Caco-2 (cell line): ENCODE measurements around the gene WWTR1. TPM values are rescaled to one million over a fixed set of nuclear protein-coding genes. Genes with fewer than 3 reads are reported as not detected.

Experiments used
- BruUV-seq: library from RNA; stranded (reverse); fragments of 400-500 nt; replicated peaks from 2 replicates; lab custom pipeline; 2021; lab: Mats Ljungman, UMichigan
- CTCF ChIA-PET: fragments of 300-600 bp; sonication (Branson Sonifier 250); formaldehyde crosslinking; loops from one replicate; lab custom pipeline; 2022; ENCODE audit warnings: antibody characterized with exemption; lab: Charles Lee
- POLR2A ChIA-PET: fragments of 300-600 bp; sonication (Branson Sonifier 250); formaldehyde crosslinking; loops from one replicate; lab custom pipeline; 2022; ENCODE audit warnings: antibody characterized with exemption; lab: Charles Lee
- DNase-seq, 2 experiments: peaks; one replicate each; pipeline versions ENCODE4 v3.0.0 to v3.0.0-alpha.2; 2020 to 2022
- H3K27me3 ChIP-seq: replicated peaks from 2 replicates; pipeline ENCODE4 v1.6.0; 2011; ENCODE audit warnings: low read length; ENCODE audit not compliant: control insufficient read depth, insufficient read depth
- H3K36me3 ChIP-seq: 2 replicates; pipeline ENCODE4 v1.5.1; 2011; ENCODE audit warnings: low read length; ENCODE audit not compliant: control insufficient read depth, insufficient read depth
- H3K4me1 ChIP-seq: fragments of 250-450 bp; sonication (Bioruptor Pico); 2 replicates; pipeline ENCODE4 v1.5.1; 2020; ENCODE audit warnings: mild to moderate bottlenecking
- H3K4me3 ChIP-seq: 2 replicates; pipeline ENCODE4 v1.5.1; 2011; ENCODE audit warnings: low read depth, mild to moderate bottlenecking, control low read depth, low read length
- H3K9me3 ChIP-seq: fragments of 250-450 bp; sonication (Bioruptor Pico); 2 replicates; pipeline ENCODE4 v1.5.1; 2020; ENCODE audit warnings: mild to moderate bottlenecking, moderate library complexity
- H3K27ac Mint-ChIP-seq: one replicate; pipeline ENCODE4 v1.8.0; 2022; ENCODE audit warnings: mixed read lengths; ENCODE audit not compliant: unreplicated experiment
- H3K27me3 Mint-ChIP-seq: one replicate; pipeline ENCODE4 v1.8.0; 2022; ENCODE audit warnings: mixed read lengths; ENCODE audit not compliant: insufficient read depth, unreplicated experiment
- H3K36me3 Mint-ChIP-seq: one replicate; pipeline ENCODE4 v1.8.0; 2022; ENCODE audit warnings: mild to moderate bottlenecking, mixed read lengths; ENCODE audit not compliant: insufficient read depth, unreplicated experiment
- H3K4me1 Mint-ChIP-seq: one replicate; pipeline ENCODE4 v1.8.0; 2022; ENCODE audit warnings: low read depth, mixed read lengths; ENCODE audit not compliant: unreplicated experiment
- H3K4me3 Mint-ChIP-seq: one replicate; pipeline ENCODE4 v1.8.0; 2022; ENCODE audit warnings: mild to moderate bottlenecking, moderate library complexity, mixed read lengths; ENCODE audit not compliant: unreplicated experiment
- H3K9me3 Mint-ChIP-seq: one replicate; pipeline ENCODE4 v1.8.0; 2022; ENCODE audit warnings: mixed read lengths; ENCODE audit not compliant: unreplicated experiment
- CTCF ChIP-seq, 2 experiments: fragments of 200-600 bp in 1 of 2; IDR thresholded peaks; 1 replicate in 1 of 2; 2 replicates in 1 of 2; pipeline versions ENCODE4 v1.5.1 to v1.8.0; 2011 to 2022; ENCODE audit warnings: antibody characterized with exemption in 1 of 2, control low read depth in 1 of 2, inconsistent platforms in 1 of 2, low read depth in 1 of 2, low read length in 1 of 2, mild to moderate bottlenecking in 1 of 2, moderate library complexity in 1 of 2; ENCODE audit not compliant: insufficient read depth in 1 of 2, severe bottlenecking in 1 of 2, unreplicated experiment in 1 of 2
- intact Hi-C: fragments of 100-400 bp; cut with micrococcal nuclease; formaldehyde crosslinking; loops from one replicate; pipeline ENCODE4 v1.10.0; 2022; ENCODE audit not compliant: unreplicated experiment
- total RNA-seq: library from RNA; stranded (reverse); gene quantifications from 2 replicates; pipeline ENCODE4 v1.2.3, GENCODE V29; 2022

Gene WWTR1
- total RNA-seq, 1 experiment from 2014 or later = 16.2 TPM

DNA sequence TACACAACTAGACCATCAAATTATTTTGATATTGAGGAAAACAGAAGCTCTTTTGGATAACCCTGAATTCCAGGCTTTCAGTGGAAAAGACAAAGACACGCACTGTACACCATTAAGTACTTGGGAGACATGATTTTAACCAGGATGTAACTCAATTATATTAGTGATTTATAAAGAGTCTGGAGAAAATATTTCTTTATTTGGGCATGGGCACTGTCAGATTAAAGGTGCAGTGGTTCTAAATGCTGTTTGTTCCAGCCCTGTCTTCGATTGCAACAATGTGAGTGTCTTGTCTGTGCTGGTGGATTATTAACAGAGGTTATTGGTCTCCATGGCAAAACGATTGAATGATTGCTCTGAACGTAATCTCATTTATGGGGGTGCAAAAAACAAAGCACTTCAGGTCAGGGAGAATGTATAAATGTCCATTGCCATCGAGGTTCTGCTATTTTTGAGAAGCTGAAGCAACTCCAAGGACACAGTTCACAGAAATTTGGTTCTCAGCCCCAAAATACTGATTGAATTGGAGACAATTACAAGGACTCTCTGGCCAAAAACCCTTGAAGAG is 183.5 kb downstream of the WWTR1 start, which contains the start of gene TM4SF4:
TM4SF4 (plus strand) TSS at position 448 of the 568 bp plus-strand sequence. CDS start 181 bp downstream, outside the sequence.
- peak within 1 kb of the TSS; percentile 30 for H3K27ac Mint-ChIP-seq
- DNase-seq = no peak

DNA sequence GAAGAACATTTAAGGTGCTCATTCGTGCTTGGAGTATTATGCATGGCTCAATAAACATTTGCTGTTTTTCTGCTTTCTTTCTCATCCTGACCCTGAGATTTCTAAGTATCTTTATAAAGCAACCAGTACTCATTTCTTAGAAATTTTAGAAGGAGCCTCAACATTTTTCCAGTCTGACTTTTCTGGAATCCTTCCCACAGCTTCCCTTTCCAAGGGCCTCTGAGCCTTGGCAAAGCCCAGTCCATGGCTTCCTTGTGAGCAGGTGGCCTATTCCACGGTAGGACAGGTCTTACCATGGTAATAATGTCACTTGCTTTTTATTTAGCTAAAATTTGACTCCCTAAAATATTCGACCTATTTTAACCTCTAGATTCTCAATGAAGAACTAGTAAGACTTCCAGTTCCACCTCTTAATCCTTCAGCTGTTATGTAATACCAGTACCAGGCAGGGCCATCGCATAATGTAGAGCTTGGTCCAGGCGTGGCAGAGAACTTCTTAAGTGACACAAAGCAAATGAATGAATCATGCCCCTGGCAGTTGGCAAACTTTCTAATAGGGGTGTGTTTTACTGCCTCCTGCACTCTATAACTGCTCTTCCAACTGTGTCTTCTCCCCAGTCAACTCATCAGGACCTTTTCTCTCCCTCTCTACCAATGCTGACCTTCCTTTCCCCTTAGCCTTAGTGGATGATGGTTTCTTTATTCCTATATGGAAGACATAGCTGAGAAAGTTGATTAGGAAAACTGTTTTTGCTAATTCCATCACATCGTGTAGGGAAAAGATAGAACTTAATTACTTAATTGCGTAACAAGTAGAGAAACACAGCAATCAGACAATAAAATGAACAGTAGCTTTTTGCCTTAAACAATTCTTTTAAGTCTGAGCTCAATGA is 184.2 kb downstream of the WWTR1 start:
- no peaks in the 10 kb centered on the region for H3K27me3 ChIP-seq
- no peaks in the 10 kb centered on the region for H3K36me3 ChIP-seq
- no TSS peak for BruUV-seq
- no peaks in the 10 kb centered on the region for H3K9me3 ChIP-seq
- intact Hi-C loops = no loop called here
- Mint-ChIP-seq H3K36me3 (no peaks in the 10 kb centered on the region), H3K4me3 (no peak overlapping the region), H3K27ac (peak overlapping the region; percentile 30), H3K9me3 (no peaks in the 10 kb centered on the region), H3K27me3 (no peaks in the 10 kb centered on the region), H3K4me1 (peaks cover 20% of the 10 kb centered on the region)
- H3K4me3 ChIP-seq = no peak overlapping the region
- peak in 1 of 2 experiments; percentile 66 for DNase-seq
- peaks cover 23% of the 10 kb centered on the region for H3K4me1 ChIP-seq
- ChIA-PET CTCF (no interaction called here), POLR2A (no interaction called here)
- no peak for TF ChIP-seq CTCF (IDR thresholded peaks at IDR 0.05; ENCODE audit: insufficient read depth in 1 of 2, low read depth in 1 of 2, low read length in 1 of 2, severe bottlenecking in 1 of 2, unreplicated experiment in 1 of 2)

More for the DNA sequence above, 183.5 kb downstream of the WWTR1 start, which contains the start of gene TM4SF4:
- Mint-ChIP-seq H3K36me3 (no peaks in the 10 kb centered on the region), H3K27me3 (no peaks in the 10 kb centered on the region), H3K4me3 (no peak within 1 kb of the TSS), H3K4me1 (peaks cover 20% of the 10 kb centered on the region), H3K9me3 (no peaks in the 10 kb centered on the region)
- BruUV-seq = no TSS peak
- no peaks in the 10 kb centered on the region for H3K27me3 ChIP-seq
- no peak within 1 kb of the TSS for H3K4me3 ChIP-seq
- no peaks in the 10 kb centered on the region for H3K36me3 ChIP-seq
- H3K4me1 ChIP-seq = peaks cover 23% of the 10 kb centered on the region
- ChIA-PET POLR2A (no interaction called here), CTCF (no interaction called here)
- intact Hi-C loops = no loop called here
- H3K9me3 ChIP-seq = no peaks in the 10 kb centered on the region
- TF ChIP-seq CTCF (IDR thresholded peaks at IDR 0.05; ENCODE audit: insufficient read depth in 1 of 2, low read depth in 1 of 2, low read length in 1 of 2, severe bottlenecking in 1 of 2, unreplicated experiment in 1 of 2) = no peak

GRCh38 chr3:149472030-149472797 is 185.6 kb downstream of the WWTR1 start:
- no peak overlapping the region for H3K4me3 ChIP-seq
- Mint-ChIP-seq H3K27me3 (no peaks in the 10 kb centered on the region), H3K27ac (no peak overlapping the region), H3K36me3 (no peaks in the 10 kb centered on the region), H3K4me3 (no peak overlapping the region), H3K4me1 (peaks cover 20% of the 10 kb centered on the region), H3K9me3 (no peaks in the 10 kb centered on the region)
- DNase-seq = no peak
- H3K4me1 ChIP-seq = peaks cover 23% of the 10 kb centered on the region
- ChIA-PET POLR2A (no interaction called here), CTCF (interaction anchor here (0.5 kb wide), 1 partner anchor 97 kb away, joined by 3 read pairs; no protein-coding TSS in a partner anchor)
- no peaks in the 10 kb centered on the region for H3K9me3 ChIP-seq
- no TSS peak for BruUV-seq
- intact Hi-C loops = no loop called here
- no peaks in the 10 kb centered on the region for H3K27me3 ChIP-seq
- no peaks in the 10 kb centered on the region for H3K36me3 ChIP-seq
- TF ChIP-seq CTCF (IDR thresholded peaks at IDR 0.05; ENCODE audit: insufficient read depth in 1 of 2, low read depth in 1 of 2, low read length in 1 of 2, severe bottlenecking in 1 of 2, unreplicated experiment in 1 of 2) = no peak
